RCC 7860 (cell line): ENCODE data around the gene TSPOAP1.
"Not testable (repeated sequence)": the region's sequence is repeated elsewhere in the genome, so short reads cannot be mapped to it uniquely, and the experiment has no call there.

ENCODE experiments used
- DNase-seq: peaks from one replicate; pipeline ENCODE4 v3.0.0-alpha.2; 2015; ENCODE audit warnings: low spot score
- FAIRE-seq: peaks from 2 replicates; lab custom pipeline; 2012; peaks lifted over from hg19 to GRCh38; lab: Jason Lieb, UNC

The TSPOAP1 gene

DNA sequence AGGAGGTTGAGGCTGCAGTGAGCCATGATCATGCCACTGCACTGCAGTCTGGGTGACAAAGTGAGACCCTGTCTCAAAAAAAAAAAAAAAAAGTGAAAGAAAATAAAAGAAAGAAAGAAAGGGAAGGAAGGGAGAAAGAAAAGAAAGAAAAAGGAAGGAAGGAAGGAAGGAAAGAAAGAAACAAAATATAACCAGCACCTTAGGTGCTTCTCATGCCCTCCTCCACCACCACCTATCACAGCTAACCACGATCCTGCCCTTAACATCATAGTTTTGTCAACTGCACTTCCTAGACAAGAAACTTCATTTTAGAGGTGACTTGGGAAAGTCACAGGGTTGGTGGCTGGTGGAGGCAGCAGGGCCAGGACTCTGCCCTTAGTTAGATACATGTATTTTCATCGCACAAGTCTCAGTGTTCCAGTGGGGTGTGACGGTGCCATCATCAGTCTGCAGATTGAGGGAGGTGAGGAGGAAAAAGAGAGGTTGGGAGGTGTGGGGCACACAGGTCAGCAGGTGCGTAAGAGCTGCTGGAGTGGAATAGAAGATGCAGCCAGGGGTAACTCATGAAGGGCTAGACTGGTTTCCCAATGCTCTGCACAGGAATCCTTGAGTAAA lies 13.4 kb upstream of the TSPOAP1 start:
- DNase-seq (no peak), FAIRE-seq (no peak)

DNA sequence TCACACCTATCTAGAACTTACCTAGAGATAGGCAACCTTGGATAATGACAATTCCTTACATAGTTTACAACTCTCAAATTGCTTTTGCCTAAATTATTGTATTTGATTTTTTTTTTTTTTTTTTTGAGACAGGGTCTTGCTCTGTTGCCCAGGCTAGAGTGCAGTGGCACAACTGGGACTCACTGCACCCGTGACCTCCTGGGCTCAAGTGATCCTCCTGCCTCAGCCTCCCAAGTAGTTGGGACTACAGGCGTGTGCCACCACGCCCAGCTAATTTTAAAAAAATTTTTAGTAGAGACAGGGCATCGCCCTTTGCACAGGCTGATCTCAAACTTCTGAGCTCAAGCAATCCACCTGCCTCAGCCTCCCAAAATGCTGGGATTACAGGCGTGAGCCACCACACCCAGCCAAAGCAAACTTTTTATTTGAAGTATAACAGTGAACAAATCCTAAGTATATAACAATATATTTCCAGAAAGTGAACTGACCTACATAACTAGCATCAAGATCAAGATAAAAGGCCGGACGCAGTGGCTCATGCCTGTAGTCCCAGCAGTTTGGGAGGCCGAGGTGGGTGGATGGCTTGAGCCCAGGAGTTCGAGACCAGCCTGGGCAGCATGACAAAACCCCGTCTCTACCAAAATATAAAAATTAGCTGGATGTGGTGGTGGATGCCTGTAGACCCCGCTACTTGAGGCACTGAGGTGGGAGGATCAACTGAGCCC lies 12.7 kb upstream of the TSPOAP1 start:
- FAIRE-seq, DNase-seq: not testable (repeated sequence)

DNA sequence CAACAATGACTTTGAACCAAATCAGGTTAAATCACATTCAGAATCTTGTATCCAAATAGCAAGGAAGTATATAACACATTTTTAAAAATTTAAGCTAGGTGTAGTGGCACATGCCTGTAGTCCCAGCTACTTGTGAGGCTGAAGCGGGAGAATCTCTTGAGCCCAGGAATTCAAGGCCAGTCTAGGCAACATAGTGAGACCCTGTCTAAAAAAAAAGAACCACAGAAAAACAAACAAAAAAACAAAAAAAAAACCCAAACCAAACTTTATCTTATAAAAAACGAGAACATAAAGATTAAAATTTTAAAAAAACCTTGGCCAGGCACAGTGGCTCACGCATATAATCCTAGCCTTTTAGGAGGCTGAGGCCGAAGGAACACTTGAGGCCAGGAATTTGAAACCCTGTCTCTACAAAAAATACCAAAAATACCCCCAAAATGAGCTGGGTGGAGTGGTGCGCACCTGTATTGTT lies 11.8 kb upstream of the TSPOAP1 start:
- FAIRE-seq (no peak), DNase-seq (no peak)

DNA sequence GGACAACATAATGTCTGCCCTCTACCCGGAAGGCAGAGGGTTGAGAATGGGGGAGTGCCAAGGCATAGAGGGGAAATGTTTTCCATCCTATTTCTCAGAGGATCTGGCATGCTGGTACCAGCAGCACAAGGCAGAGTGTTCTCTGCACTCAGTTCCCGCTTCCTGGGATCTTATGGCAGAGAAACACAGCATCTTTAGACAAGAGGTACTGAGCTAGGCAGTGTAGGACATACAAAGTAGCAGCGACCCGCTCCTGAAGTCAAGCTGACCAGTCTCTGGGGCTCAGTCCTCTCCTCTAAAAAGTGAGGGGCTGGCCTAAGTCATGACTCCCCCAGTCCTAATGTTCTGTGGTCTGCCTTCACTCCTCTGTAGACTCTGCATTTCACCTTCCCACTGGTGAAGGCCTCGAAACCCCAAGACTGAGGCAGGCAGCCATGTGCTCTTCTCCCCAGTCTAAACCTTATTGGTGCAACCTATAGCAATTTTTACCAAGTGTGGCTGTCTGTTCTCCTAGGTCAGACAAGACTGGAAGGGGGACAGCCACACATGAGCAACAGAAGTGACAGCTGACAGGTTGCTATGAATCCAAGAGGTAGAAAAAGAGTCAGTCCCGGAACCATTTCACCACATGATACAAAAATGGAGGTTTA lies 11.3 kb upstream of the TSPOAP1 start:
- DNase-seq, result no peak

DNA sequence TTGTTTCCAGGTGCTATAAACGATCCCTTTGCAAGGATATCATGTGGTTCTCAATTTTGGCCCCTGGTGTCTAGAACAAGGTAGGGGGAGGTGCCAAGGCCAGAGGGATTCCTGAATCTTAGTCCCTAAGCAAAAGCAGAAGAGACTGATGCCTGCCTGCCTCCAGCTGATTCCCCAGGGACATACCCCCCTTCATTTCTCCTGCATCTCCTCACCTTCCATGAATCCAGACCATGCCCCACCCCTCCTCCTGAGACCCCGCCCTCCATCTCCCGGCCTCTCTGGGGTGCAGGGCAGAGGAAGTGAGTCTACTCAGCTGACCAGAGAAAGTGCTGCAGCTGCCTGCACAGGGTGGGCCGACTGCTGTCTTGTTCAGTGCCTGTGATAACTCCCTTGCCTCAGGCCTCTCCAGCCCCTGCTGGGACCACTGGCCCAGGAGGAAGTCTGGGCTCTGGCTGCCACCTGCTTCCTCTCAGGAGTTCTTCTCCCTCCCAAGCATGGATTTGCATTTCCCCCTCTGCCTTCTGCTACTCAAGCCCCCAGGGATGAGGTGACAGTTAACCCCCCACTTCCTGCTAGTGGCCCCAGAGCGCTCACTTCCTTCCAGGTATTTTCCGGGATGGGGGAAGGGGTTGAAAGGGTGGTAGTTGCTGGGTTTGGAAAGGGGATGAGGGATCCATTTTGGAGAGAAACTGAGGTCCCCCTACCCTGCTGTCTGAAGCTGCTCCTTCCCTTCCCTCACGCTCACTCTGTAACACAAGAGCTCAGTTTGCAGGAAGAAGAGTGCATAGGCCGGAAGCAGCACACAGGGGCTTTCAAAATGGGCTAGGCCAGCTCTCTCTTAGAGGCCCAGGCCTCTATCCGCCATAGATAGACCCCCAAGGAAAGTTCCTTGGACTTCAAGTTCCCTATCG lies 10.5 kb upstream of the TSPOAP1 start:
- no peak for FAIRE-seq

More for the DNA sequence above, 11.3 kb upstream of the TSPOAP1 start:
- FAIRE-seq, result no peak

DNA sequence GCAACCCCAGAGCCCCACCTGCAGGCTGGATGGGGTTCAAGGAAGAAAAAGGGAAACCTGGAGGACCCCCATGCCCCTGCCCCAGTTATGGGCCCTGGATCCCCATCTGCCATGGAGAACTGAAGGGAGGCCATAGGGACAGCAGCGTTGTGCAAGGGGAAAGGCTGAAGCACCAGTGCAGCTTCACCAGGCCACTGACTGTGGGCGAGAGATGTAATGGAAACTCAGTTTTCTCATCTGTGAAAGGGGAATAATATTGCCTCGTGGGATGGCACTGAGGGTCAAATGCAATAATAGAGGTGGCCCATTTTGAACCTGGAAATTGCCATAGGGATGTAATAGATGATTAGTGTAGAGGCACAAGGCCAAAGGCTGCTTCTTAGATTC lies 9.9 kb upstream of the TSPOAP1 start:
- FAIRE-seq, result no peak
- no peak for DNase-seq

More for the DNA sequence above, 10.5 kb upstream of the TSPOAP1 start:
- no peak for DNase-seq

DNA sequence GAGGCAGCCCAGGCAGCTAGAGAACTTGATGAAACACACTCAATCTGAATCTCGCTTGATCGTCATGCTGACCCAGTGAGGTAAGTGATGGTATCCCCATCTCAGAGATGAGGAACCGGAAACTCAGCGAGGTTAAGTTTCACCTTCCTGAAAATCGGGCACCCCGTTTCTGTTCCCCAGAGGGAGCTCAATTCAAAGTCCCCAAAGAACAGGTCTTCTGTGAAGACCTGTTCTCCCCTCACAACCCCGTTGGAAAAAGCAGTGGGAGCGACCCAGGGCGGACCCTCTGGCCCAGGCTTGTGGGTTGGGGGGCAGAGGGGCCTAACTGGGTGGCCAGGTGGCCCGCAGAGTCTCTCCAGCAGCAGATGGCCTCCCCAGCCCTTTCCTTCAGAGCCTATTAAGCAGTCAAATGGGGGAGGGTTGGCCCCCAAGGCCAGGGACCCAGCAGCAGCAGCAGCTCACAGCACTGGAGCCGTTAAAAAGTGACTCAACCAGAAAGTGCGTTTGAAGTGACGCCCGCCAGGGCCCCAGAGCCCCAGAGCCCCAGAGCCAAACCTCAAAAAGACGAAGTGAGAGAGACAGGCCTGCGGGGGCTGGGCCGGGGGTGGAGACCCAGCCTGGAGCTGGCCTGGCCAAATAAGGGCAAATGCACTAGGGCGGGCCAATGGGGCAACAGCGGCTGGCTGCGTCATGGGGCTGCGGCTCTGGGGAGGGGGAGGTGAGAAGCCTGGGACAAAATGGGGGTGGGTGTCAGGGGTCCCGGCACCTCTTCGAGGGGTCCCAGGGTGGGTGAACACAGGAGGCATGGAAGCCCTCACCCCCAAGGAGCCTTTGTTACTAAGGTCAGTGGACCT lies 9.2 kb upstream of the TSPOAP1 start:
- DNase-seq (no peak), FAIRE-seq (no peak)

DNA sequence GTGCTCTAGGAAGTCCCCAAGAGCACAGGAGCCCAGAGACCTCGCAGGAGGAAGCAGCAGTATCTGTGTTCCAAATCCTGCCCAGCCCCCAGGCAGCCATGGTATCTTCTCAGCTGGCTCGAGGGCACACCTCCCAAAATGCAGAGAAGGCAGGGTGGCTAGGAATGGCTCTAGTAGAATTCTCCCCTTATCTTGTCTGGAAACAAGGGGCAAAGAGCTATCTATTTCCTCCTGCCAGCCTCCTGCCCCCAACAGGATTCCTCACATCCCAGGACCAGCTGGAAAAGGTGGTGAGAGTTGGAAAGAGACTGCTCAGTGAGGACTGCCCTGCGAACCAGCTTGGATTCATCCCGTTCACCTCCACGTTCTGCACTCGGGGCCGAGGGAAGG lies 8.6 kb upstream of the TSPOAP1 start:
- DNase-seq (no peak), FAIRE-seq (no peak)

DNA sequence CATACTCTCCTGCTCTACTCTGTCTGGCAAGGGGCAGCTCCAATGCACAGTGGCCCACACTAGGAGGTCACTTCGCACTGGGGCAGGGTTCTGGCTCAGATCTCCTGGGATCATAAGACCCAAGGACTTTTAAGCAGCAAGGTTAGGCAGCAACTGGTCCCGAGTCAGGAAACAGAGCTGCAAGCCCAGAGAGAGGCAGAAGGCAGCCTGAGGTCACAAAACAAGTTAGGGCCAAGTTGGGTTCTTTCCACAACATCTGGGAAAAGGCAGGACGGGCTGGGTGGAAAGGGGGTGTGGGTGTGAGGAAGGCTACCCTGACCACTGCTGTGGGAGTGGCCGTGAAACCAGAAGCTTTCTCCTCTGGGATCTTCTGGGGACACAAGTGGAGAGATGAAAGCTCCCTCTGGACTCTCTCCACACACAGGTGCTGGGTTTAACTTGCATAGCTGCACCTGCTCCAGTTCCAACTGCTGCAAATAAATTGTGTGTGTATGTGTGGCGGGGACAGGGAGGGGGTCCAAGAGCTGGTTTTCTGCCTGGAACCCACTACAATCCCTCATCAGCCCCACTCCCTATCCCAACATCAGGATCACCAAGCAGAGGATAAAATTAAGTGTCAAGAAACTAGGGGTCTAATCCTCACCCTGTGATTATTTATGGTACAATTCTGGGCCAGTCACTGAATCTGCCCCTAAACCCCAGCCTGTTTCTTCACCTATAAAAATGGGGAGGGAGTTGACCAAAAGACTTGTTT lies 8.0 kb upstream of the TSPOAP1 start:
- DNase-seq (no peak), FAIRE-seq (no peak)

DNA sequence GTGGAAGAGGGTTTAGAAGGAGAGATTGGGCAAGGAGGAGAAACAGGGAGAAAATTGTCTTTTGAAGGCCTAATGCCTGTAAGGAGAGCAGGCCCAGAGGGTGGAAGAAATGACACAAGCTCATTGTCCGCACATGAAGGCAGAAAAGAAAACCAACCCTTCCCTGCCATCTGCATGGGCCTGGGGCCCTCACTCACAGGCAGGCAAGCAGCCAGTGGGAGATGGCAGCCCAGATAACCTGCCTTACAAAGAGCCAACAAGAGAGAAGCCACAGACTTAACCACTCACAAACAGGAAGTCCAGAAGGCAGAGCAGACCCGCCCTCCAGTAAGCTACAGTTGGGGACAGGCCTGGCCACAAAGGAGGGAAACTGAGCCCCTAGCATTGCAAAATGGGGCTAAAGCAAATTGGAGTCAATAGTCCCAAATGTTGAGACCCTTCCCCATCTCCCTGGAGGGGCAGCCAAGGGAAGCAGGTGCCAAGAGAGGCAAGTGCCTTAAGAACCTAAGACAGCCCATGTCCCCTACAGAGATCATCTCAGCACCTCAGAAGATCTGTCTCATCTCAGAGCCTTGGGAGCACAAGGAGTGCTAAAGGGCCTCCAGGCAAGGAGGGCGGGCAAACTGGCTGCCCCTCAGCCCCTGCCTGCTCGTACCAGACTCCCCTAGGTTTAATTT lies 7.3 kb upstream of the TSPOAP1 start:
- DNase-seq (no peak), FAIRE-seq (no peak)

DNA sequence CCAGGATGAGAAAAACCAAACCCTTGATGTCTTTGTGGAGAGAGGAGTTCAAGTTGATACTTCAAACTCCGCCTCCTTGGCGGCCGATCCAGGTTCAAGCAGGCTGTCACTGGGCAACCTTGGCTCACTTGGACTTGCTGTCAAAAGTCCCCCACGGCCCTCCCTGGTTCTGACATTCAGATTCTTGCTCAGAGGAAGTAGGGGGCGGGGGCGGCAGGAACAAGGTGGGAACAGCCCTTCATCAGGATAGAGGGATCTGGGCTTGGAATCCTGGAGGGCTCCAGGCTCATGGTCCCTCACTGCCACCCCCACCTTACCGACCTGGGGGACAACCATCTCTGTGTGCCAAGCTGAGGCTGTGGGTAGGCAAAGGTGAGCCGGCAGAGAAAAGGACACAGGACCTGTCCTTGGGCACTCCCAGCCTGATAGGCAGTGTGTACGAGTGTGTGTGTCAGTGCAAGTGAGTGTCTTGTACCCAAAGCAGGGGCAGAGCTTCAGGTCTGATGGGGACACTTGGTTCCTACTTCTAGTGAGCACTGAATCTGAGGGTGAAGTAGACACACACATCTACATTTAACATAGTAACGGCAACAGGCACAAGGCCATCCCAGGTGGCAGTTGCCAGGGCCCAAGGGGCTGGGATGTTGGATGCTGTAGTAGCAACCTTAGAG lies 6.6 kb upstream of the TSPOAP1 start:
- DNase-seq (no peak), FAIRE-seq (no peak)

DNA sequence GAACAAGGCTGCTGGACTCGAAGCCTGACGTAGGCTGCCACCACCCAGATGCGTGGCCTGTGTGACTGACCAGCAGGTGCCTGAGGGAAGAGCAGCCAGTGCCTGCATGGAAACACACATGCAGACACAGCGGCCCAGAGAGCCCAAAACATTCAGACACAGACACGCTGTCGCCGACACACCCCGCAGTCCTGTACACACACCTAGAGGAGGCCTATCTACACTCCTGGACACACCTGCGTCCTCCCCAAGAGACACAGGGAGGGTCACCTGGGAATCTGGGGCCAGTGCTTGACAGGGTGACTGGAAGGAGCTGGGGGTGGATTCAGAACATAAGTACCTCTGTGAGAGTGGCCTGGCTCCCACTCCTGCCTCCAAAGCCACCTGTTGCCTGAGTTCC lies 6.1 kb upstream of the TSPOAP1 start:
- DNase-seq, result no peak
- FAIRE-seq, result no peak

DNA sequence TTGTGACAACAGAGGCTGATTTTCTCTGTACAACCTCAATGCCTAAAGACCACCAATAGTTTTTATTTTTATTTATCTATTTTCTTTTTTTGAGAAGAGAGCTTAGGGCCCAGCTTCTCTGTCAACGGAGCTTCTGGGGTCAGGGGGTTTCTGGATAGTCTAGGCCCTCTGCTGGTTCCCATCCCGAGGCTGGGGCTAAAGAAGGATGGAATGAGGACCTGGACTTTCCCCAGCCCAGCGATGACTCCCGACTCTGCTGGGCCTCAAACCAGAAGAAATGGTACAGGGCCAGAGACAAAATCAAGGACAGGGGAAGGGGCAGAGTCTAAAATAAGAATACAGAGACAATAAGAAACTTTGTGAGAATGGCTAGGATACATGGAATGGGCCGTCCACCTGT lies 5.7 kb upstream of the TSPOAP1 start:
- FAIRE-seq (no peak), DNase-seq (no peak)

DNA sequence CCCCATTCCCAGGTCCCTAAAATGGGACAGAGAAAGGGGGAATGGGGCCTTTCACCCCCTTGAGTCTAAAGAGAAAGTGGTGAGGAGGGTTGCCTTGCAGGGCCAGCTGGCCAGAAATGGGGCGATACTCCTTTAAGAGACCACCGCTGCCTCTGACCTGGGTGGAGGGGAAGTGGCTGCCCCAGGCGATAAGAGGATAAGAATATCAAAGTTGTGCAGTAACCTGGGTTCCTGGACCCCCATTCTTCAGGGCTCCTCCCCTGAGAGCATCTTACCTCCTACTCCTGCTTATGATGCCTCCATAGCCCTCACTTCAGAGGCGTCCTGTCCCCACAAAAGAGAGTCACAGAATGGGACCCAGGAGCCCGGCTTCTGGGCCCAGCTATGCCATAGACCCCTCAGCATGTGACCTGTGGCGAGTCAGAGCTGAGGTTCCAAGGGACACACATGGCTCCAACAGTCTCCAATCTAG lies 5.2 kb upstream of the TSPOAP1 start:
- FAIRE-seq, result no peak

DNA sequence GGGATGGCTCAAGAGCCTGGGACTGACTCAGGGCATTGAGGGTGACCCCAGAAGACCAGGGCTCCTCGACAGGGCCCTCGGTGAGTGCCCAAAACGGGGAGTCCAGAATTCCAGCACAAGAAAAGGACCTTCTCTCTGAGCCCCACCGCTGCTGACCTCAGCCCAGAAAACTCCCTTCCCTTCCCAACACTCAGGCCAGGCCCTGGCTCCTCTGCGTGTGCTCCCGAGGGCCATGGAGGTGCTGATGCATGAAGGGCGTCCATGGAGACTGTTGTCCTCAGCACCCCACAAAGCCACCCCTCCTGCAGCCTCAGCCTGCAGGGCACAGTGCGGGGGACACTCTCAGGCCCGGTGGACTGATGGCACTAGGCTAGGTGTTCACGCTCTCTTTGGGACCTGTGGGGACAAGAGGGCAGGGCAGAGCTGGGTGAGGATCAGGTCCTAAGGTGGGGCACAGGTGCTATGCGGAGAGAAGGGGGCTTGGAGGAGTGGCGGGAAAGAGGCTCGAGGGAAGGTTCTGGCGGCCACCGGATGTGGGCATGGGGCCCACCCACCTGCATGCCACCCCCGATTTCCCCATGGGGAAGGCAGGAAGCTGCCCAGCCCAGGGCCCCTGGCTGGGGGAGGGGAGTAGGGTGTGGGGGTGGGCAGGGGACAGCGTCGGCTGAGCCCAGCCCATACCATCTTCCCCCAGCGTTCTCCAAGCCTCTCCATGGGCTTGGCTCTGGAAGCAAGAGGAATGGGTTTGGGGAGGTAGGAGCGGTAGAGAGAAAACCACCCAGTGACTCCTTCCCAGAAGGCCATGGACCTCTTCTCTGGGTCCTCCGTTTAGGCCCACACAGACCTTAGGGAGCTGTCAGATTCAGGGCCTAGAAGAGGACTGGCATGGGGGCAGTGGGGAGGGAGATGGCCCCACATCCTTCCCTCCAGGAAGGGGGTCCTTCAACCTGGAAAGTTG lies 4.5 kb upstream of the TSPOAP1 start:
- no peak for DNase-seq
- no peak for FAIRE-seq

More for the DNA sequence above, 5.2 kb upstream of the TSPOAP1 start:
- DNase-seq, result no peak

DNA sequence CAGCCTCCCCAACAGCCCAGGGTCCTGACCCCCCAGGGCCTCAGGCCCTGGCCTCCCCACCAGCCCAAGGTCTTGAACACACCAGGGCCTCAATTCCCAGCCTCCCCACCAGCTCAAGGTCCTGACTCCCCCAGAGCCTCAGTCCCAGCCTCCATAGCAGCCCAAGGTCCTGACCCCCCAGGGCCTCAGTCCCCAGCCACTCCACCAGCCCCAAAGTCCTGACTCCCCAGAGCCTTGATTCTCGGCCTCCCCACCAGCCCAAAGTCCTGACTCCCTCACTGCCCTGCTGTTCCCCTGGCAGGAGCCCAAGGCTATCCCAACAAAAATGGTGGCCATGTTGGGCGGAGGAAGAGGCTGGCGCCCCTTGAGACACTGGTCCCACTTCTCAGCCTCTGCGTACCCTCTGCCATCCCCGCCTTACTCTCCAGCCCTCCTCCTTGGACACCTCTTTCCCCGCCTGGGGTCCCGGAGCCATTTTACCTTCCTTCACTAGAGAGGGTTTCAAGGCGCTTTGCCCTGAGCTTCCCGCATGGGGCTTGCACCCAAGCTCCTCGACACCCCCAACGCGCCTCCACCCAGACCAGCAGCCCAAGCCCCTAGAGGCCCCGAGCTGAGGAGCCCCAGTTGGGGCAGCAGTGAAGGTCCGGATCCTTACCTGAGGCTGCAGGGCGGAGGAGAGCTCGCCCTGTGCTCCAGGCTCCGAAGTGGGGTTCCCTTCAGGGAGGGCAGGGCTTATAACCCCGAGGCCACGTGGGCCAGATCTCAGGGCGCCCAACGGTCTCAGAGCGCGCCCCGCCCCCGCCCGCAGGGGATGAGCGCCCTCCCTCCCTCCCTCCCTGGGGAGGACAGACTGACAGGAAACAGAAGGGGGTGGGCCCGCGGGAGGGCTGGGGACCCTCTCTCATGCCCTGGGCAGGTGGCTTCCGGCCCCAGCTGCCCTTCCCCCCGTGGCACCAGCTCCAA lies 3.5 kb upstream of the TSPOAP1 start:
- DNase-seq (no peak), FAIRE-seq (no peak)
